Neural progenitor cell (in vitro differentiated cells): ENCODE results near the gene PDIA3.

Experiments
- CTCF ChIP-seq: fragments of 200-600 bp; sonication (generic); IDR thresholded peaks from 2 replicates; pipeline ENCODE4 v1.5.1; 2017; ENCODE audit warnings: antibody characterized with exemption, mild to moderate bottlenecking
- EZH2phosphoT487 ChIP-seq: fragments of 200-600 bp; sonication (generic); IDR thresholded peaks from 2 replicates; pipeline ENCODE4 v1.6.1; 2017; ENCODE audit warnings: antibody characterized with exemption

- no peak for TF ChIP-seq CTCF
- no peak for TF ChIP-seq EZH2phosphoT487
Observed at GRCh38 chr15:43796566-43796965, 50.3 kb downstream of the PDIA3 start.
